ENCODE results near the gene CEACAM19. TPM values are rescaled to one million over a fixed set of nuclear protein-coding genes. Genes with fewer than 3 reads are reported as not detected.

The CEACAM19 gene
- total and polyA plus RNA-seq, 10 of the 15 experiments (the other 5 are each of a cell fraction or from before 2014, with no cell fraction given) = 0.13 to 0.31 (median 0.17) TPM; not detected in 4

DNA sequence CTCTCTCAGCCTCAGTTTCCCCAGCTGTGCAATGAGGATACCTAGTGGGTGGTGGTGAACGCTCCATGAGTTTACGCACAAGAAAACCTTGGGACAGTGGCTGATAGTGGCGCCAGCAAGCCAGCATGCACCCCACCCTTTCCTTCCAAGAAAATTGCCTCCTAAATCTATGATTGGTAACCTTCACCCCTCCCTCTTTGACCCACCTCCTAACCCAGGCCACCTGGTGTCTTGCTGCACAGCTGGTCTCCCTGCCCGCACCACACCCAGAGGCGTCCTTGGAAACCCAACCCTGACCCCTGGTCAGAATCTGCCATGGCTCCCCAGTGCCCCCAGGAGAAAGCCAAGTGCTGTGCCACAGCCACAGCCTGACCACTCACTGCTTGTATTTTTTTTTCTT, 54.4 kb downstream of the CEACAM19 start (continued):
- TF ChIP-seq, protein P1, sequence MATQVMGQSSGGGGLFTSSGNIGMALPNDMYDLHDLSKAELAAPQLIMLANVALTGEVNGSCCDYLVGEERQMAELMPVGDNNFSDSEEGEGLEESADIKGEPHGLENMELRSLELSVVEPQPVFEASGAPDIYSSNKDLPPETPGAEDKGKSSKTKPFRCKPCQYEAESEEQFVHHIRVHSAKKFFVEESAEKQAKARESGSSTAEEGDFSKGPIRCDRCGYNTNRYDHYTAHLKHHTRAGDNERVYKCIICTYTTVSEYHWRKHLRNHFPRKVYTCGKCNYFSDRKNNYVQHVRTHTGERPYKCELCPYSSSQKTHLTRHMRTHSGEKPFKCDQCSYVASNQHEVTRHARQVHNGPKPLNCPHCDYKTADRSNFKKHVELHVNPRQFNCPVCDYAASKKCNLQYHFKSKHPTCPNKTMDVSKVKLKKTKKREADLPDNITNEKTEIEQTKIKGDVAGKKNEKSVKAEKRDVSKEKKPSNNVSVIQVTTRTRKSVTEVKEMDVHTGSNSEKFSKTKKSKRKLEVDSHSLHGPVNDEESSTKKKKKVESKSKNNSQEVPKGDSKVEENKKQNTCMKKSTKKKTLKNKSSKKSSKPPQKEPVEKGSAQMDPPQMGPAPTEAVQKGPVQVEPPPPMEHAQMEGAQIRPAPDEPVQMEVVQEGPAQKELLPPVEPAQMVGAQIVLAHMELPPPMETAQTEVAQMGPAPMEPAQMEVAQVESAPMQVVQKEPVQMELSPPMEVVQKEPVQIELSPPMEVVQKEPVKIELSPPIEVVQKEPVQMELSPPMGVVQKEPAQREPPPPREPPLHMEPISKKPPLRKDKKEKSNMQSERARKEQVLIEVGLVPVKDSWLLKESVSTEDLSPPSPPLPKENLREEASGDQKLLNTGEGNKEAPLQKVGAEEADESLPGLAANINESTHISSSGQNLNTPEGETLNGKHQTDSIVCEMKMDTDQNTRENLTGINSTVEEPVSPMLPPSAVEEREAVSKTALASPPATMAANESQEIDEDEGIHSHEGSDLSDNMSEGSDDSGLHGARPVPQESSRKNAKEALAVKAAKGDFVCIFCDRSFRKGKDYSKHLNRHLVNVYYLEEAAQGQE (IDR thresholded peaks at IDR 0.05; ENCODE audit: low read depth, low read length) = no peak
- TF ChIP-seq ZNF274 (IDR thresholded peaks at IDR 0.05; ENCODE audit: insufficient read depth, insufficient read length) (no peak), EZH2 (IDR thresholded peaks at IDR 0.05; ENCODE audit: borderline replicate concordance, control insufficient read depth, low read depth, low read length) (no peak)

DNA sequence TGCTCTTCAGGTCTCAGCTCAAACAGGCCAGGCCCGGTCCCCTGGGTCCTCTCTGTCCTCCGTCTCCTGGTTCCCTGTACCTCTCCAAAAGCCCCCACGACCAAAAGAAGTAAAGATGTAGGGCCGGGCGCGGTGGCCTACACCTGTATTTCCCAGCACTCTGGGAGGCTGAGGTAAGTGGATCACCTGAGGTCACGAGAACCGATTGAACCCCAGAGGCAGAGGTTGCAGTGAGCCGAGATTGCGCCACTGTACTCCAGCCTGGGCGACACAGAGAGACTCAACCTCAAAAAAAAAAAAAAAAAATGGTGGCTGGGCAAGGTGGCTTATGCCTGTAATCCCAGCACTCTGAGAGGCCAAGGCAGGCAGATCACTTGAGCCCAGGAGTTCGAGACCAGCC, 55.2 kb downstream of the CEACAM19 start:
- no peak overlapping the region for H2AFZ ChIP-seq (ENCODE audit: control insufficient read depth, low read depth, low read length)
- no peak for FAIRE-seq
- H3K4me3 ChIP-seq = no peak overlapping the region
- H3K4me2 ChIP-seq (ENCODE audit: control insufficient read depth, insufficient read depth) = no peak overlapping the region
- H3K9me3 ChIP-seq (replicated peaks; ENCODE audit: control insufficient read depth, insufficient read depth, low read length) = no peaks in the 10 kb centered on the region
- no peaks in the 10 kb centered on the region for H3K36me3 ChIP-seq (ENCODE audit: control insufficient read depth in 2 of 2, insufficient read depth in 2 of 2, low read length in 1 of 2)
- in situ Hi-C loops (cut with MboI) (no loop called here), intact Hi-C loops (cut with micrococcal nuclease; ENCODE audit: unreplicated experiment) (no loop called here)
- no peaks in the 10 kb centered on the region for H4K20me1 ChIP-seq (ENCODE audit: control insufficient read depth, insufficient read depth)
- ChIA-PET POLR2A (interaction anchor here (0.6 to 3.2 kb wide), 6 partner anchors 10 to 64 kb away, joined by 3 to 32 read pairs (median 6); partner anchors contain the start of gene BCL3), SMC1A (ENCODE audit: uncharacterized antibody, unreplicated experiment) (interaction anchor here (3.7 to 8.7 kb wide), 5 partner anchors 9 to 43 kb away, joined by 36 to 328 read pairs (median 99); partner anchors contain the start of gene BCL3), CTCF (interaction anchor here (0.6 to 16.8 kb wide), 4 partner anchors 10 to 72 kb away, joined by 3 to 513 read pairs (median 56); partner anchors contain the start of gene BCL3), RAD21 (ENCODE audit: unreplicated experiment) (interaction anchor here (3.0 to 7.8 kb wide), 5 partner anchors 10 to 46 kb away, joined by 42 to 302 read pairs (median 66); no protein-coding TSS in a partner anchor)
- no TSS peak for BruUV-seq (replicated peaks)
- H3K27me3 ChIP-seq (replicated peaks in 1 of 2; ENCODE audit: control insufficient read depth in 2 of 2, insufficient read depth in 2 of 2, low read length in 1 of 2) = no peaks in the 10 kb centered on the region
- no peak overlapping the region for H3K9ac ChIP-seq (ENCODE audit: control insufficient read depth, insufficient read depth, low read length)
- 73% methylated on average over 12 of the region's 12 CpGs for WGBS (ENCODE audit: insufficient coverage, insufficient replicate concordance, low lambda C conversion rate, missing lambda C conversion rate)
- peaks cover 39% of the 10 kb centered on the region for H3K4me1 ChIP-seq (ENCODE audit: control insufficient read depth, insufficient read depth, low read length)
- H3K27ac ChIP-seq (ENCODE audit: control insufficient read depth, insufficient read depth) = no peak overlapping the region
- H3K79me2 ChIP-seq (ENCODE audit: control insufficient read depth, insufficient read depth, low read length) = no peaks in the 10 kb centered on the region
- no peak for DNase-seq (ENCODE audit: low read depth, low spot score)
- ATAC-seq = no peak
- no peak for TF ChIP-seq NFXL1 (IDR thresholded peaks at IDR 0.05; ENCODE audit: borderline replicate concordance)
- TF ChIP-seq, protein P2, sequence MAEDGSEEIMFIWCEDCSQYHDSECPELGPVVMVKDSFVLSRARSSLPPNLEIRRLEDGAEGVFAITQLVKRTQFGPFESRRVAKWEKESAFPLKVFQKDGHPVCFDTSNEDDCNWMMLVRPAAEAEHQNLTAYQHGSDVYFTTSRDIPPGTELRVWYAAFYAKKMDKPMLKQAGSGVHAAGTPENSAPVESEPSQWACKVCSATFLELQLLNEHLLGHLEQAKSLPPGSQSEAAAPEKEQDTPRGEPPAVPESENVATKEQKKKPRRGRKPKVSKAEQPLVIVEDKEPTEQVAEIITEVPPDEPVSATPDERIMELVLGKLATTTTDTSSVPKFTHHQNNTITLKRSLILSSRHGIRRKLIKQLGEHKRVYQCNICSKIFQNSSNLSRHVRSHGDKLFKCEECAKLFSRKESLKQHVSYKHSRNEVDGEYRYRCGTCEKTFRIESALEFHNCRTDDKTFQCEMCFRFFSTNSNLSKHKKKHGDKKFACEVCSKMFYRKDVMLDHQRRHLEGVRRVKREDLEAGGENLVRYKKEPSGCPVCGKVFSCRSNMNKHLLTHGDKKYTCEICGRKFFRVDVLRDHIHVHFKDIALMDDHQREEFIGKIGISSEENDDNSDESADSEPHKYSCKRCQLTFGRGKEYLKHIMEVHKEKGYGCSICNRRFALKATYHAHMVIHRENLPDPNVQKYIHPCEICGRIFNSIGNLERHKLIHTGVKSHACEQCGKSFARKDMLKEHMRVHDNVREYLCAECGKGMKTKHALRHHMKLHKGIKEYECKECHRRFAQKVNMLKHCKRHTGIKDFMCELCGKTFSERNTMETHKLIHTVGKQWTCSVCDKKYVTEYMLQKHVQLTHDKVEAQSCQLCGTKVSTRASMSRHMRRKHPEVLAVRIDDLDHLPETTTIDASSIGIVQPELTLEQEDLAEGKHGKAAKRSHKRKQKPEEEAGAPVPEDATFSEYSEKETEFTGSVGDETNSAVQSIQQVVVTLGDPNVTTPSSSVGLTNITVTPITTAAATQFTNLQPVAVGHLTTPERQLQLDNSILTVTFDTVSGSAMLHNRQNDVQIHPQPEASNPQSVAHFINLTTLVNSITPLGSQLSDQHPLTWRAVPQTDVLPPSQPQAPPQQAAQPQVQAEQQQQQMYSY (CRISPR knock-in tag; IDR thresholded peaks at IDR 0.05) = no peak
- TF ChIP-seq CBFB (IDR thresholded peaks at IDR 0.05; ENCODE audit: low read depth) = no peak
- no peak for TF ChIP-seq HDGF (IDR thresholded peaks at IDR 0.05)
- no peak for TF ChIP-seq TCF3 (IDR thresholded peaks at IDR 0.05; ENCODE audit: borderline replicate concordance, insufficient read depth, low read depth, low read length)
- TF ChIP-seq, protein P3, sequence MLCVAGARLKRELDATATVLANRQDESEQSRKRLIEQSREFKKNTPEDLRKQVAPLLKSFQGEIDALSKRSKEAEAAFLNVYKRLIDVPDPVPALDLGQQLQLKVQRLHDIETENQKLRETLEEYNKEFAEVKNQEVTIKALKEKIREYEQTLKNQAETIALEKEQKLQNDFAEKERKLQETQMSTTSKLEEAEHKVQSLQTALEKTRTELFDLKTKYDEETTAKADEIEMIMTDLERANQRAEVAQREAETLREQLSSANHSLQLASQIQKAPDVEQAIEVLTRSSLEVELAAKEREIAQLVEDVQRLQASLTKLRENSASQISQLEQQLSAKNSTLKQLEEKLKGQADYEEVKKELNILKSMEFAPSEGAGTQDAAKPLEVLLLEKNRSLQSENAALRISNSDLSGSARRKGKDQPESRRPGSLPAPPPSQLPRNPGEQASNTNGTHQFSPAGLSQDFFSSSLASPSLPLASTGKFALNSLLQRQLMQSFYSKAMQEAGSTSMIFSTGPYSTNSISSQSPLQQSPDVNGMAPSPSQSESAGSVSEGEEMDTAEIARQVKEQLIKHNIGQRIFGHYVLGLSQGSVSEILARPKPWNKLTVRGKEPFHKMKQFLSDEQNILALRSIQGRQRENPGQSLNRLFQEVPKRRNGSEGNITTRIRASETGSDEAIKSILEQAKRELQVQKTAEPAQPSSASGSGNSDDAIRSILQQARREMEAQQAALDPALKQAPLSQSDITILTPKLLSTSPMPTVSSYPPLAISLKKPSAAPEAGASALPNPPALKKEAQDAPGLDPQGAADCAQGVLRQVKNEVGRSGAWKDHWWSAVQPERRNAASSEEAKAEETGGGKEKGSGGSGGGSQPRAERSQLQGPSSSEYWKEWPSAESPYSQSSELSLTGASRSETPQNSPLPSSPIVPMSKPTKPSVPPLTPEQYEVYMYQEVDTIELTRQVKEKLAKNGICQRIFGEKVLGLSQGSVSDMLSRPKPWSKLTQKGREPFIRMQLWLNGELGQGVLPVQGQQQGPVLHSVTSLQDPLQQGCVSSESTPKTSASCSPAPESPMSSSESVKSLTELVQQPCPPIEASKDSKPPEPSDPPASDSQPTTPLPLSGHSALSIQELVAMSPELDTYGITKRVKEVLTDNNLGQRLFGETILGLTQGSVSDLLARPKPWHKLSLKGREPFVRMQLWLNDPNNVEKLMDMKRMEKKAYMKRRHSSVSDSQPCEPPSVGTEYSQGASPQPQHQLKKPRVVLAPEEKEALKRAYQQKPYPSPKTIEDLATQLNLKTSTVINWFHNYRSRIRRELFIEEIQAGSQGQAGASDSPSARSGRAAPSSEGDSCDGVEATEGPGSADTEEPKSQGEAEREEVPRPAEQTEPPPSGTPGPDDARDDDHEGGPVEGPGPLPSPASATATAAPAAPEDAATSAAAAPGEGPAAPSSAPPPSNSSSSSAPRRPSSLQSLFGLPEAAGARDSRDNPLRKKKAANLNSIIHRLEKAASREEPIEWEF (IDR thresholded peaks at IDR 0.05; ENCODE audit: insufficient replicate concordance, low read depth, low read length) = no peak
